Panc1 (cell line): ENCODE results near the gene CLCN6. TPM values are rescaled to one million over a fixed set of nuclear protein-coding genes. Genes with fewer than 3 reads are reported as not detected.

ENCODE experiments used
- ATAC-seq: fragments of 200-7000 bp; cut with Tn5 transposase; 2 replicates; pipeline ENCODE4 v1.9.1; 2020; ENCODE audit warnings: mild to moderate bottlenecking, moderate library complexity
- BruUV-seq: library from RNA; stranded (reverse); fragments of 400-500 nt; replicated peaks from 2 replicates; lab custom pipeline; 2021; lab: Mats Ljungman, UMichigan
- CTCF ChIA-PET: fragments of 300-600 bp; sonication (Branson Sonifier 250); formaldehyde crosslinking; loops from one replicate; lab custom pipeline; 2022; ENCODE audit warnings: antibody characterized with exemption; lab: Charles Lee
- POLR2A ChIA-PET: fragments of 300-600 bp; sonication (Branson Sonifier 250); formaldehyde crosslinking; loops from one replicate; lab custom pipeline; 2022; ENCODE audit warnings: antibody characterized with exemption; lab: Charles Lee
- DNase-seq: peaks from one replicate; pipeline ENCODE4 v3.0.0-alpha.2; 2010; ENCODE audit warnings: low read depth, low spot score
- H3K27ac ChIP-seq: 2 replicates; pipeline ENCODE4 v1.5.1; 2011; ENCODE audit warnings: mild to moderate bottlenecking, low read length, inconsistent platforms
- H3K27me3 ChIP-seq: fragments of 200-500 bp; sonication (Bioruptor generic); 2 replicates; pipeline ENCODE4 v1.6.0; 2014; ENCODE audit warnings: low read length, inconsistent platforms; ENCODE audit not compliant: control insufficient read depth, insufficient read depth
- H3K36me3 ChIP-seq: fragments of 200-500 bp; sonication (Bioruptor generic); 2 replicates; pipeline ENCODE4 v1.5.1; 2014; ENCODE audit warnings: inconsistent platforms, mild to moderate bottlenecking, low read length, moderate library complexity; ENCODE audit not compliant: control insufficient read depth, insufficient read depth
- H3K4me1 ChIP-seq: 2 replicates; pipeline ENCODE4 v1.5.1; 2011; ENCODE audit warnings: inconsistent platforms, mild to moderate bottlenecking, low read length, moderate library complexity; ENCODE audit not compliant: control insufficient read depth, insufficient read depth
- H3K4me3 ChIP-seq, 2 experiments: 2 replicates each; pipeline ENCODE4 v1.5.1; 2011 to 2012; ENCODE audit warnings: low read depth in 2 of 2, low read length in 2 of 2, mild to moderate bottlenecking in 2 of 2, inconsistent platforms in 1 of 2, moderate library complexity in 1 of 2
- H3K9me3 ChIP-seq: fragments of 200-500 bp; sonication (Bioruptor generic); 2 replicates; pipeline ENCODE4 v1.5.1; 2014; ENCODE audit warnings: low read depth, mild to moderate bottlenecking, inconsistent platforms, low read length, moderate library complexity; ENCODE audit not compliant: control insufficient read depth, insufficient read depth
- CTCF ChIP-seq: fragments of 450-650 bp; IDR thresholded peaks from 2 replicates; pipeline ENCODE4 v1.5.1; 2017; ENCODE audit warnings: mild to moderate bottlenecking
- POLR2AphosphoS5 ChIP-seq: IDR thresholded peaks from 2 replicates; pipeline ENCODE4 v1.6.1; 2012; ENCODE audit warnings: mild to moderate bottlenecking, low read depth, low read length, moderate library complexity
- REST ChIP-seq, 2 experiments: IDR thresholded peaks; 2 replicates each; pipeline ENCODE4 v1.6.1; 2011 to 2012; ENCODE audit warnings: low read depth in 2 of 2, control low read depth in 1 of 2, low read length in 1 of 2, mild to moderate bottlenecking in 1 of 2, moderate library complexity in 1 of 2; ENCODE audit not compliant: insufficient read depth in 1 of 2
- SIN3A ChIP-seq: IDR thresholded peaks from 2 replicates; pipeline ENCODE4 v1.6.1; 2012; ENCODE audit warnings: low read depth, mild to moderate bottlenecking, low read length, moderate library complexity, borderline replicate concordance; ENCODE audit not compliant: insufficient read depth
- TCF7L2 ChIP-seq: IDR thresholded peaks from 2 replicates; pipeline ENCODE4 v1.6.1; 2011; ENCODE audit warnings: mild to moderate bottlenecking, low read depth, low read length, inconsistent platforms
- in situ Hi-C: cut with HindIII; loops from 2 replicates; pipeline ENCODE4 v1.10.0; 2016; ENCODE audit warnings: low sequenced_read_pairs, low pct_unique_long_range_greater_than_20kb
- intact Hi-C: fragments of 100-400 bp; cut with micrococcal nuclease; formaldehyde crosslinking; loops from one replicate; pipeline ENCODE4 v1.10.0; 2022; ENCODE audit not compliant: unreplicated experiment
- total RNA-seq: library from RNA; stranded (reverse); gene quantifications from one replicate; pipeline ENCODE4 v1.2.1, GENCODE V29; 2021; ENCODE audit not compliant: unreplicated experiment

CLCN6 gene
- total RNA-seq, 1 experiment from 2014 or later, result 23.6 TPM

GRCh38 chr1:11807133-11807532, 1.1 kb downstream of the CLCN6 start:
- Histone ChIP-seq H3K9me3 (no peaks in the 10 kb centered on the region), H3K4me1 (peaks cover 41% of the 10 kb centered on the region), H3K27ac (peak overlapping the region; percentile 97), H3K27me3 (no peaks in the 10 kb centered on the region), H3K4me3 (peak overlapping the region; percentile 74 to 93), H3K36me3 (peaks cover 3% of the 10 kb centered on the region)
- ChIA-PET CTCF (interaction anchor here (0.6 kb wide), 1 partner anchor 90 kb away, joined by 8 read pairs; no protein-coding TSS in a partner anchor), POLR2A (interaction anchor here (0.7 to 1.9 kb wide), 3 partner anchors 101 to 160 kb away, joined by 3 to 9 read pairs (median 7); no protein-coding TSS in a partner anchor)
- DNase-seq, result no peak
- no peak for ATAC-seq
- no TSS peak for BruUV-seq
- intact Hi-C loops, result no loop called here
- in situ Hi-C loops, result no loop called here
- TF ChIP-seq REST (IDR thresholded peaks at IDR 0.05; ENCODE audit: insufficient read depth in 1 of 2, low read depth in 2 of 2, low read length in 1 of 2), result no peak
- TF ChIP-seq SIN3A, result no peak
- TF ChIP-seq TCF7L2, result no peak
- no peak for TF ChIP-seq CTCF
- TF ChIP-seq POLR2AphosphoS5, result no peak

GRCh38 chr1:11813021-11813420, 7.0 kb downstream of the CLCN6 start:
- no TSS peak for BruUV-seq
- intact Hi-C loops, result no loop called here
- in situ Hi-C loops, result no loop called here
- Histone ChIP-seq H3K36me3 (peaks cover 12% of the 10 kb centered on the region; the same call in 1 of the 2 replicates), H3K4me3 (no peak overlapping the region), H3K9me3 (no peaks in the 10 kb centered on the region), H3K4me1 (peaks cover 1% of the 10 kb centered on the region; the same call in 1 of the 2 replicates), H3K27me3 (no peaks in the 10 kb centered on the region), H3K27ac (no peak overlapping the region)
- no peak for DNase-seq
- ATAC-seq, result no peak
- POLR2A ChIA-PET, result no interaction called here
- TF ChIP-seq SIN3A (no peak), POLR2AphosphoS5 (no peak), TCF7L2 (no peak), REST (IDR thresholded peaks at IDR 0.05; ENCODE audit: insufficient read depth in 1 of 2, low read depth in 2 of 2, low read length in 1 of 2) (no peak), CTCF (no peak)
- CTCF ChIA-PET, result no interaction called here
